CD4-positive, alpha-beta T cell treated with Interleukin-1 beta for 1 hour (primary cell): ENCODE data around the gene MCTP1.
"Not testable (repeated sequence)": the region's sequence is repeated elsewhere in the genome, so short reads cannot be mapped to it uniquely, and the experiment has no call there.

Experiments
- DNase-seq, 2 donors: peaks; one replicate each; pipeline ENCODE4 v3.0.0-alpha.2; 2020 to 2022

MCTP1 gene

GRCh38 chr5:94855543-94855942 lies 429.4 kb downstream of the MCTP1 start:
- DNase-seq = no peak

GRCh38 chr5:94853120-94853519 lies 431.8 kb downstream of the MCTP1 start:
- no peak for DNase-seq

GRCh38 chr5:94850960-94851359 lies 433.9 kb downstream of the MCTP1 start:
- no peak for DNase-seq

DNA sequence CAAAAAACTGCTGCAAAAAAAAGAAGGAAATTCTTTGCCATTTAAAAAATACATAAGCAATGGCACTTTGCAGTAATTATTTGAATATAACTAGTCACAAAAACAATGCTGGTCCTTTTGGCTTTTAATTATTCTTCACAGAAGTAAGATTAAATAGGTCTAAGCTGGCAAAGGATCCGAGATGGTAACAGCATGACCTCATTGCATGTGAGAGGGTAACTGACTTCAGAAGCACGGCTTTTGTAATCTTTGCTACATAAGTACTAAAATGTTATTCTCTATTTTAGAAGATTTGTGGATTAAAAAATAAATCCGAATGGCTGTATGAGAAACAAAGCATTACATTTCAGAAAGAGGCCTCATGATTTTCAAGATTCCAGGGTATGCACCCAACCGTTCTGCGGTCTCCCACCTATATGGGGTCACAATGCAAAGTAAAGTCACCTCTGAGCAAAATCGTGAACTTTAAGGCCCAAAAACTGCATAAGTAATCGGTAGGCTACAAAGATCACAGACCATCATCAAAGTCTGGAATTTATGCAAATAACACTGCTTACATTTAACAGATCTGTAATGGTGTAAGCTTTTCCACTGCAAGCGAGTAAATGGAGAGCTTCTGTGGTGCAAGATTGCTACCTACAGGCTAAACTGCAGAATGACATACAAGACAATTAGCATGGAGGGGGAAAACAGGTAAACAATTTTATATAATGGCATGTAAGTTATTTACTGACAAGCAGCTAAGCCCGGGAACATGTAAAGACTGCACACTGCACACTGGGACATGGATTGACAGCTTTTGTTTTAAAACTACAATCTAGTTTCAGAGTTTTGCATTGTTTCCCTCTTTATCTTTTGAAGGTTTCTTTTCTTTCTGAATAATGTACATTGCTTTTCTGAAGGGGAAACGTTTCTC lies 434.8 kb downstream of the MCTP1 start:
- DNase-seq = peak in 1 of 2 donors; percentile 52

- no peak for DNase-seq
These were observed 435.6 kb downstream of the MCTP1 start for GRCh38 chr5:94849324-94849723.

DNA sequence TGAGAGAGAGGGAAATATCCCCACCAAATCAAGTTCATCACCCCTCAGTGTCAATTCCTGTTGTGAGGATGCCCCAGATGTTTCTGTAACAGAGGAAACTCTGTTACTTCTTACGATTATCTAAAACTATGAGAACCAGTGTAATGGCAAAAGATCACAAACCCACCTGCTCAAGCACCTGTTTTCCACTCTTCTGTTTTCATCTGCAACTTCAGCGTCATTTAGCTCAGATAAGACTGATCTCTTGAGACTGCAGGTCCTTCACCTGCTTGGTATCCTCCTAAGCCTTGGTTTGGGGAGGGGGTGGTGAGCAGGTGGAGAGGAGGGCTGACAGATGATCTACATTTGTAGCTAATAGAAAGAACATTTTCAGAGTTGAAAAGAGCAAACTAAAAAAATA lies 437.2 kb downstream of the MCTP1 start:
- DNase-seq = no peak

DNA sequence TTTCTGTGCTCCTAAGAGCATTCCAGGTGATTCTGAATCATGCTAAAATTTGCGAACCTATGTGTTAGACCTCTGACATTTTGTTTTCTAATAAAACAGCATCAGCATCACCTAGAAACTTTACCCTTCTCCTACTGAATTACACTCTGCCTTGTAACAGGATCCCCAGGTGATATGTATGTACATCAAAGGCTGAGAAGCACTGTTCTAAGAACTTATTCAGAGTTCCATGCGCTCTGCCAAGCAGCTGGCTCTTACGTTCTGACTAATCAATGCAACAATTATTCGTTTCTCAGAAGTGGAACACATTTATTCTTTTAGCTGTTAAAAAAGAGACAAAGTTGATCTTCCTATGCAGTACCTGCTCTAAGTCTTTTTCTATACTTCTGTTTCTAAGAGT lies 437.9 kb downstream of the MCTP1 start:
- DNase-seq = no peak

GRCh38 chr5:94845696-94846095 lies 439.2 kb downstream of the MCTP1 start:
- DNase-seq = not testable (repeated sequence)

GRCh38 chr5:94841598-94842322 lies 443.1 kb downstream of the MCTP1 start:
- DNase-seq = no peak

DNA sequence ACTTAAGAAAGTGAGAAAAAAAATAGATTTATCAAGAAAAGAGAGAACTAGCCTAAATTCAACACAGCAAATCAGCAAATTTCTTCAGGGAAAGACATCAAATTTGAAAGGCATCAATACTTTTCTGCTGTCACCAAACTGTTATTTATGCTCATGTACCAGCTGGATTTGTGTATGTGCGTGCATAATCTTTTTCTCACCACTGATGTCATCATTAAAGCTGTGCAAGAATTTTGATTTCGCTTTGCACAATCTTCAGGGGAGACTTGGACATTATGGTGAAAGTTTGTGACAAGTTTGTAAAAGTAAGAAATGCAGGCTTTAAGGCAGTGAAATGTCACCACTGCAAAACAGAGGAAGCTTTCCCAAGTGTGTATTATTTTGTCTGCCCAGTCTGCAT lies 451.0 kb downstream of the MCTP1 start:
- no peak for DNase-seq

- DNase-seq = no peak
These were observed 452.2 kb downstream of the MCTP1 start for GRCh38 chr5:94832685-94833084.

- DNase-seq = no peak
These were observed 454.4 kb downstream of the MCTP1 start for GRCh38 chr5:94830520-94830919.

DNA sequence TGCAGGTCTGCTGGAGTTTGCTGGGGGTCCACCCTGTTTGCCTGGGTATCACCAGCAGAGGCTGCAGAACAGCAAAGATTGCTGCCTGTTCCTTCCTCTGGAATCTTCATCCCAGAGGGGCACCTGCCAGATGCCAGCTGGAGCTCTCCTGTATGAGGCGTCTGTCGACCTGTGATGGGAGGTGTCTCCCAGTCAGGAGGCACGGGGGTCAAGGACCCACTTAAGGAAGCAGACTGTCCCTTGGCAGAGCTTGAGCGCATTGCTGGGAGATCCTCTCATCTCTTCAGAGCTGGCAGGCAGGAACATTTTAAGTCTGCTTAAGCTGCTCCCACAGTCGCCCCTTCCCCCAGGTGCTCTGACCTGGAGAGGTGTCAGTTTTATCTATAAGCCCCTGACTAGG lies 456.7 kb downstream of the MCTP1 start:
- DNase-seq = not testable (repeated sequence)

GRCh38 chr5:94820488-94820887 lies 464.4 kb downstream of the MCTP1 start:
- DNase-seq = no peak

DNA sequence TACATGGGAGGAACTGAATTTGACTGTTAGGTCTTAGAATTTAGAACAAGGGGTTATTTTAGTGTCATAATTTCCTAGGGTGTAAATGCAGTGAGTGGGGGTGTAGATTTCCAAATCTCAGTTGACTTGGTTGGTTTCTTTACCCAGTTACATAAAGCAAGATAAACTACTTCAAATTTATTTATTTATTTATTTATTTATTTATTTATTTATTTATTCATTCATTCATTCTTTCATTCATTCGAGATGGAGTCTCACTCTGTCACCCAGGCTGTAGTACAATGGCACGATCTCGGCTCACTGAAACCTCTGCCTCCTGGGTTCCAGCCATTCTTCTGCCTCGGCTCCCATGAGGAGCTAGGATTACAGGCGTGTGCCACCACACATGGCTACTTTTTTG lies 466.0 kb downstream of the MCTP1 start:
- no peak for DNase-seq

DNA sequence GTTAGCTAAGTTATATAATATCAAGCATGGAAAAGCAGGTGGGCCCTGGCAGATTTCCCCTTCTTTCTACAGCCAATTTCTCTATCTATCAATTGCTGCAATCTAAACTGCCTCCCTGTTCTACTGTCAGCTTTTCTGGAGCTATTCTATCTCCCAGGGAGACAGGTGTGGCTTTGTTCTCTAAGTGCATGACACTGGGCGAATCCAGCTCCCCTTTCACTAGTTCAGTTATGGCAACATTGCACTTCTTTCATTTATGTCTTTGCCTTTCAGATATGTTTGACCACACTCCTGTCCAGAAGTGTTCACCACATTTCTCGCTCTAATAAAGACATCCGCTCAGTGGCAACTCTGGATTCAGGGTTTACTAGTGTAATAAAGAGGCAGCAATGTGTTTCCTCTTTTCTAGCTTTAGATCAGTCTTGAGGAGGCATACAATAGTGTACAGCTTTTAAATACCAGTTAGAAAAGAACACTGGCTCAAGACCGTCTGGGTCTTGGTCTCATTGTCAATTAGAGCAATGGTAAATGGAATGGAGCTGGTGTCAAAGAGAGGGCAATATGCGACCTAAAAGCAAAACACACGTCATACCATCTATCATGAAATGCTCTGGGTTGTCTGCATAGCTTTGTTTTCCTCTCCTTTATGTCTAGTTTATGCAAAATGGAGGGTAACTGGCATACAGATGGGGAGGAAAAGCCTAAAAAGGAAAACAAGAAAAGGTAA lies 469.4 kb downstream of the MCTP1 start:
- DNase-seq = no peak

DNA sequence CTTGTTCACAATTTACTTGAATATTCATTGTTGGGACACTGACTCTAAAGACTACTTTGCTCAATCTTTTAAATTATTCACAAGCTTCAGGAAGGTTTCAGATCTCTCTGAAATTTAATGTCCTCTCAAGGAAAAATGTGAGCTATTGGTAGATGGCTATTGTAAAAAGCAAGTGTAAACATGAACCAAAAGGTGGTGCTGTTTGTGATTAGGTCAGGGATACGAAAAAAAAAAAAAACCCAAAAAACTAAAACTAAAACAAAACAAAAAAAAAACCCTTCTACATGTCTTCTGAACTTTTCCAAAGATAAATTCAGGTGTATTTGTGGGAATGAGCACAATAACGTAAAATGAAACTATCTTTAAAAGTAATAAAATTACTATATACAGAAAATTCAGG lies 472.7 kb downstream of the MCTP1 start:
- no peak for DNase-seq

- no peak for DNase-seq
These were observed 473.6 kb downstream of the MCTP1 start for GRCh38 chr5:94811331-94811730.

DNA sequence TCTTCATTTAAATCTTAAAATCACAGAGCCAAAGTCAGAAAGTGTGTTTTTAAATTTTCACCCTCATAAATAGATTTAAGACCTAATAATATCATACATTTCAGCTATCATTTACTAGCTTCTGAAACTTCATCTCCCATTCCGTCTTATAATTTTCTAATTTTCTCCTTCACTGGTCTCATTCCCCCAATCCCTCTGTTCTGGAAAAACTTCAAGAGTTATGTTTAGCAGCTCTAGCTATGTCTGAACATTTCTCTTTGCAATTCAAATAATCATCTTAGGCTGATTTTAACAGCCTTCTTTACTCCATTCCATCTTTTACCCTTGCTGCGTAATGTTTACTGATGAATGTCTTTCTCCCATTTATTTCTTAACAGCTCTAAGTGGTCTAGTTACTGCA lies 474.0 kb downstream of the MCTP1 start:
- DNase-seq = no peak

DNA sequence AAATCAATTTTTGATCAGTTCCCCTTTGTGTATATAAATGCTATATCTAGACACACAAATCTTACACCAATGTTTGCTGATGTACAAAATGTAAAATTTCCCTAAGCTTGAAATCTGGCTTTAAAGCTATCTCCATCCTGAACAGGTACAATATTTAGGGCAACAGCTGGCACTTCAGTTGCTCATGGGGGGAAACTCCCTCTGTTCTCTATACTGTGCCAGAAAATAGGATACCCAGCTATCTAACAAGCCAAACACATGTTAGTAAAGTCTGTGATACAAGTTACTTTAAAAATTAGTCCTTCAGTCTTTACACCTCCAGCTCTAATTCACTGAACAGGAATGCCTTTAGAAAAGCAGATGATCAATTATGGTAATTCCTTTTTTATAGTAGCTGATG lies 474.6 kb downstream of the MCTP1 start:
- DNase-seq = no peak

GRCh38 chr5:94808497-94808896 lies 476.4 kb downstream of the MCTP1 start:
- DNase-seq = no peak

GRCh38 chr5:94807985-94808384 lies 476.9 kb downstream of the MCTP1 start:
- no peak for DNase-seq

- no peak for DNase-seq
These were observed 482.4 kb downstream of the MCTP1 start for GRCh38 chr5:94802450-94802849.

GRCh38 chr5:94796586-94796985 lies 488.3 kb downstream of the MCTP1 start:
- DNase-seq = no peak
